Ecto neural progenitor cell (in vitro differentiated cells): ENCODE measurements around the gene ADAMTS17.
"Not testable (repeated sequence)": the region's sequence is repeated elsewhere in the genome, so short reads cannot be mapped to it uniquely, and the experiment has no call there.

Experiments used
- DNase-seq: peaks from one replicate; pipeline ENCODE4 v3.0.0-alpha.2; 2018; ENCODE audit warnings: low spot score

The ADAMTS17 gene

DNA sequence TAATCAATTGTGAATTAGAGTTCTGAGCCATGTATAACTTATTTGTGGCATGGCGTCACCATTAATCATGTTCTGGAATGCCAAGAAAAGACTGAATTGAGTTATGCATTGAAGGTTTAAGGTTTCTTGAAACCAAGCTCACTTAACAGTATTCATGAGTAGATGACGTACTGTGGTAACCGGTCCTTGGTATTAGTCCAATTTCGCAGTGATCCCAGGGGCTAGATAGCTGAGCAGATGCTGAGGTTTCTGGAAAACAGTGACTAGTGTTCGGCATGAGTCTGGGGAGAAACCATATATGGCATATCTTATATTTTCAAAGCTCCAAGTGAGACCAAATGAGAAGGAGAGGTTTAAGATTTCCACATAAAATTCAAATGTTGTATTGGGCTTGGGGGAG lies 390.3 kb downstream of the ADAMTS17 start:
- no peak for DNase-seq

DNA sequence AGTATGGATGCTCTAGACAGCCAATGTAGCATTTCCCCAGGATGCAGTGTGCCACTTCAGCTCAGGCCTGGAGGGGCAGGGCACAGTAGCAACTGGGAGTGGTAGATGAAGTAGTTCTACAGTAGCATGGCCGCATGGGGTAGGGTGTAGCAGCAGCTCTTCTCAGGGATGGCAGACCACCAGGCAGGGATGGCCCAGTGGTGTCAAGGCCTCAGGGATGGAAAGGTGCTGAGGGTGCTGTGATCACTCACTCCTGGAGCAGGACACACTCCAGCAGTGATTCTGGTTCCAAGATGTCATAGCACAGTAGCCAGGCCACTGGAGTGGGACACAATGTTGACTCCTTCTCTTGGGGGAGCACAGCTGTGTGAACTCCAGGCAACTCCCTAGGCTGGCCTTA lies 397.6 kb downstream of the ADAMTS17 start:
- no peak for DNase-seq

DNA sequence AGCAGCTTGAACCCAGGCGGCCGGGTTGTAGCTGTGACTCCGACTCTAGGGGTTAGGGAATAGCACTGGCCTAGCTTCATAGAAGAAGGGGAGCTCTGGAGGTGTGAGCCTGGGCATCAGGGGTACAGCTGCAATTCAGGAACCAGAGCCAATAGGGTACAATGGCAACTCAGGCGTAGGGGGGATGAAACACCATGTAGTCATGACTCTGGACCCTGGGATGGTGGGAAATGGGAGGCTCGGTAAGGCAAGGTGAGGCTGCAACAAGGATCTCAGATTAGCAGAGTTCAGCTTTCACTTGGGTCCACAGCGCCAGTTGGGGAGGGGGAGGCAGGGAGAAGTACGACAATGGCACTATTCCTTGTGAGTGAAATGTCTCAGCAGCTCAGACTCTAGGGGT lies 398.3 kb downstream of the ADAMTS17 start:
- no peak for DNase-seq

DNA sequence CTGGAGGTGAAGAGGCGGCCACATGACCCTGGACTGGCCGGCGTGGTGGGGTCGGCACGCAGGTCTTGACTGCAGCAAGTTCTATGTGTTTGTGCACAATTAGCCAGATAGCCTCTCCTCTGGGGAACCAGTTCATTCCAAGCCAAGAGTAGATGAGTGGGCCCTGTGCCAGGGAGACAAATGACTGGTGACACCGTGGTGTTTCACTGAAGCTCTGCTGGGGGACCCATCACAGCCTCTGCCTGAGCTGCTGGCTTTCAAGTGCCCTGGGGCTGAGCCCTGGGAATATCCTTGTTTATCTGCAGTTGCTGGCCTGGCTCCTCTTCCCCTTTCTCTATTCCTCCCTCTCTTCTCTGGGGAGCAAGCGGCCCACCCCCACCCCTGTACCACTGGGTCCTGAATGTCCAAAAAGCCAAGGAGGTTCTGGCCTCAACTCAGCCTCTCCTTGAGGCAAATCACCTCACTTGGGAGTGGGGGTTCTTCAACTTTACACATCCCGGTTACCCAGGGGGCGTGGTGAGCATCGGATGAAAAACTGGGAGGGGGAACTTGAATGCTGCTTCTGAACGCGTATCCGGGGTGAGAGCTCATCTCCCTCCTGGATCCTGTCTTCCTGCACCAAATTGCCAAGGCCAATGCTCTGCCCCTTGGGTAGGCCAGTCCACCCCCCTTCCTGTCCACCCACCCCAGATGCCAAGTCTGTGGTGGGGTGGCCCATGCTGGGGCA lies 408.9 kb downstream of the ADAMTS17 start:
- no peak for DNase-seq

DNA sequence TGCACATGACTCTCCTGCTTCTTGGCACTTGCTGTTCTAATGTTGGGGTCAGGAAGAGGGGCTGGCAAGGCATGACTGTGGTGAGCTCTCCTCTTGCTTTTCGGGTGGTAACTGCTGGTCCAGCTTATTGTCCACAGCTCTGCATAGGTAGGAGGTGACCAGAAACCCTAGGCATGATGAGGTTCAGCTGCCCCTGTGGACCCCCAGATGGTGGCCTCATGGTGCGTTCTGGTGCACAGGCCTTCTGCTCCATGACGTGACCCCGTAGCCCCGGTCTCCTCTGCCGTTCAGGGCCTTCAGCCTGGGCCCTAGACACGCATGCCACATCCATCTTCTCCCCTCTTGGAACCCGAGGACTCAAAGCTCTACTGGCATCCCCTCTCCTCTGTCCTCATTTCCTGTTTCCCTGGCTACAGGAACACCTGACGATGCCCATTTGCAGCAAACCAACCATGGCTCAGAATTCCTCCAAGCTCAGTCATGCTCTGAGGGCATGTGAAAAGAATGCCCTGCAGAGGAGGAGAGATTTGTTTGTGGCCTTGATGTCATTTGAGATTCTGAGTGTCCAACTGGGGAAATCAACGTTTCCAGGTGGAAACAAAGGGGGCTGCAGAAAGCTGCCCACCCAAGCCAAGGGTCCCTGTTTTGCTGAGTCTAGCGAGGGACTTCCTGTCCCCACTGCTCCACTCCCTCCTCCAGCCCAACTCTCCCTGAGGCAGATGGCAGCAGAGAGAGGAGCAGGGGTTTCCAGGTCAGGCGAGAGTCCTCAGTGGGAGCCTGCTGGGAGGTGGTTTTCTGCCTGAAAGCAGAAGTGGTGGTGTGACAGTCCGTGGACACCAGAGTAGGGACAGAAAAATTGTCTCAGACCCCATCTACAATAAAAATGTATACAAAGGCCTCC lies 409.8 kb downstream of the ADAMTS17 start:
- no peak for DNase-seq

DNA sequence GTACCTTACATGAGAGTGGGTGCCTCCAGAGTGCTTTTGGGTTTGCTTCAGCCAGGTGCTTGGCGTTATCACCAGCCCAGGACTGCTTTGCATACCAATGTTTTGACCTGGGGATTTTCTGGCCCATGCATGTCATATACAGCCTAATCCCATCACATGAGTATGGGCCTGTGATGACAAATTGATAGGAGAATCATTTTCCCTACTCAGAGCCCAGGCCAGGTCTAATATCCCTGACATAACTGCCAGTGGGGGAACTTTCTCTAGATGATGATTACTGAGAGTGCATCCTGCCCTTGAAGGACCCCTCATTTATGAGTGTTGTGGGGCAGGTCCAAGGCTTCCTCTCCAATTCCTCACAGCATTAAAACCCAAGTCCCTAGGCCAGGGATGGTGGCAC lies 411.1 kb downstream of the ADAMTS17 start:
- DNase-seq, result no peak

DNA sequence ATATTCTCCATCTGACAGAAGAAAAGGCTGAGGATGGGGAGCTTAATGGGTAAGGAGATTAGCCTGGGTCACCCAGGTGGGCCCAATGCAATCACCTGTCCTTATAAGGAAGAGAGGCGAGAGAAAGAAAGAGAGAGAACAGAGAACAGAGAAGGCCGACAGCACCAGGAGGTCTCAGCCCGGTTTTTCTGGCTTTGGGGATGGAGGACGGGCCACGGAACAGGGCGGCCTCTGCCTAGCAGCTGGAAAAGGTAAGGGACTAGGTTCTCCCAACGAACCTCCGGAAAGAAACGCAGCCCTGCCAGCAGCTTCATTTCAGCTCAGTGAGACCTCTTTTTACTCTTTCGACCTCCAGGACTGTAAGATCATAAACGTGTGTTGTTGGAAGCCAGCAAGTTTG lies 412.5 kb downstream of the ADAMTS17 start:
- no peak for DNase-seq

DNA sequence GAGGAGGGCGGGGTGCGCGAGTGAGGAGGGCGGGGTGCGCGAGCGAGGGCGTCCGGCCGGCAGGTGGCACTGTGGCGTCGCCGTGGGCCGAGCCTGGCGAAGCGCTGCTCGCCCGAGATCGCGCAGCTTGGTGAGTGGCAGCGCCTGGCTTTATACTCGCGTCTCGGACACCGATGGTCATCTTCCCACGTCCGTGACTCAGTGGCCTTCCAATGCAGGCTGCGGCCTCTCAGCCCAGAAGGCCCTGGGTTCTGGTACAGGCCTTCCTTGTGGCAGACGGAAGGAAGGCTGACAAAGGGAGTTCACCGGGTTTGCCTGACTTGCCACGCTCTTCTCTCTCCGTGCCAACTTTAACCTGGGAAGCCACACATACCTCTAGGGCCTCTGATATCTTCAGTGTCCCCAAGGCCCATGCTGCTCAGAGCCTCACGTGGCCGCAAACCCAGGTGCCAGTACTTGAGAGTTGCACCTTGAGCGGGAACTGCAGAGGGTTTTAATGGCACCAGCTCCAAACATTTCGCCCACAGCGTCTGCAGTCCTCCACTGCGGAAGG lies 413.3 kb downstream of the ADAMTS17 start:
- DNase-seq, result peak; percentile 78

DNA sequence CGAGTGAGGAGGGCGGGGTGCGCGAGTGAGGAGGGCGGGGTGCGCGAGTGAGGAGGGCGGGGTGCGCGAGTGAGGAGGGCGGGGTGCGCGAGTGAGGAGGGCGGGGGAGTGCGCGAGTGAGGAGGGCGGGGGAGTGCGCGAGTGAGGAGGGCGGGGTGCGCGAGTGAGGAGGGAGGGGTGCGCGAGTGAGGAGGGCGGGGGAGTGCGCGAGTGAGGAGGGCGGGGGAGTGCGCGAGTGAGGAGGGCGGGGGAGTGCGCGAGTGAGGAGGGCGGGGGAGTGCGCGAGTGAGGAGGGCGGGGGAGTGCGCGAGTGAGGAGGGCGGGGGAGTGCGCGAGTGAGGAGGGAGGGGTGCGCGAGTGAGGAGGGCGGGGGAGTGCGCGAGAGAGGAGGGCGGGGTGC lies 415.2 kb downstream of the ADAMTS17 start:
- not testable (repeated sequence) for DNase-seq

DNA sequence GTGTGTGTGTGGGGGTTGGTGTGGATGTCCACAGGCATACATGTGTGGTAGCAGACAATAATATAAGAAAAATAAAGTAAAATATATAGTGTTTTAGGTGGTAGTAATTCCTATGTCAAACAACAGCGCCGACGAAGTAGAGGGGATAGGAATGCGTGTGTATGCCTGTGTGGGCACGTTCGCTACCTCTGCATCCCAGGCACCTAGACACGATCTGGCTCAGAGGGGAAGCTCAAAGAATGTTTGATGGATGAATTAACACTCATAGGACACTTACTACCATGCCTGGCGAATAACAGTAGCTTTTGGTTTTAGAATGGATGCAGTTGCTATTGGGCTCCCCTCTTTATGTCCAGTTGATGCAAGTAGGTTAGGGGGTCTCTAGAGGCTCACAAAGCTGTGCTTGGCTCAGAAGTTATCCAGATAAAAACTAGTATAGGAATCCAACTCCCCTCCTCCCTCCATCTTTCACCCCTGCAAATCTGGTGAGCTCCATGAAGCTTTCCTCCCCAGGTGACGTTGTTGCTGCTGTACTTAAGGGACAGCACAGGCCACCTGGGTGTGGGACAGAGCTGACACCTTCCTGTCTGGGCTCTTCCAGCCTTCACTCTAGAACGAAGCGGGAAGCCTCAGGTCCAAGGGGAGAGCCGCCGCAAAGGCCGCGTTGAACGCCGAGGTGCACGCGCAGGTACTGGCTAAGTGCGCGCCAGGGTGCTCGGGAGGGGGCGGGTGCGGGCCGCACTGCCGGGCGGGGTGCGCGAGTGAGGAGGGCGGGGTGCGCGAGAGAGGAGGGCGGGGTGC lies 415.9 kb downstream of the ADAMTS17 start:
- no peak for DNase-seq

DNA sequence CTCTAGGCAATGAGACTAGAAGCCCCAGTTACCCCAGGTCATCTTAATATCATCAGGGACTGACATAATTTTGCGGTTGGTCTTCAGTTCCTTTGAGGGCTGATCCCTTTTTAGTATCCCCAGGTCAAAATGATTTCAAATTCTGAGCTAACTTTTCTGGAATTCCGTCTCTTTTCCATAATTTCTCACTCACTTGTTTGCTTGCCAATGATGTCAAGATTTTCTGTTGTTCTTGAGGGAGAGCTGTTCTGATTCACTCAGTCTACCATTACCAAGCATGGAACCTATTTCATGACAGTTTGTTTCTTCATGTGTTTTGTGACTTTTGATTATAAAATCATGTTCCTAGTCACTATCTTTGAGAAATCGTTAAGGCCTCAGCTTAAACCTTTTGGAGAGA lies 418.1 kb downstream of the ADAMTS17 start:
- DNase-seq, result no peak
